ENCODE measurements around the gene C20orf173.

DNA sequence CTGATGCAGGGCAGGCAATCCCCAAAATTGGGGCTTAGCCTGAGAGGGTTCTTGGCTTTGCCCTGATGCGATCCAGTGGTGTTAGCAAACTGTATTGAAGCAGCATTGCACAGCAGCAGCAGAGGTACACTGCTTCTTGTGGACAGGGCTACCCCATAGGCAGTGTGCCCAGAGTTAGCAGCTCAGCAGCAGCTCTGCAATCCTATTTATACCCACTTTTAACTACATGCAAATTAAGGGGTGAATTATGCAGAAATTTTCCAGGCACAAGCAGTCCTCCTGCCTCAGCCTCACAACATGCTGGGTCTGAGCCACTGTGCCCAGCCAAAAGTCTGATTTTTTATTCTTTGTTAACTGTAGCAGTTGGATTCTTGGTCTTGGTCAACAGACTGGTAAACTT lies 3.8 kb downstream of the C20orf173 start:
- TF ChIP-seq CTCF (IDR thresholded peaks at IDR 0.05; ENCODE audit: insufficient read depth, low read length, poor library complexity, severe bottlenecking) = no peak
- TF ChIP-seq EZH2phosphoT487 (conservative IDR thresholded peaks at IDR 0.05; ENCODE audit: low read length) = no peak

All from SU-DHL-6 (cell line).